OCI-M1 (cell line): ENCODE data around the gene FCGR3B.
"Not testable (repeated sequence)": the region's sequence is repeated elsewhere in the genome, so short reads cannot be mapped to it uniquely, and the experiment has no call there.

Experiments
- DNase-seq: peaks from one replicate; lab custom pipeline; 2025; lab: John Stamatoyannopoulos, UW

The FCGR3B gene

GRCh38 chr1:161631076-161631475 is at the start of gene FCGR3B:
Gene FCGR3B, minus strand, starts transcription at chr1:161631176. Its CDS starts 82 bp downstream, at chr1:161631094.
- no peak for DNase-seq

DNA sequence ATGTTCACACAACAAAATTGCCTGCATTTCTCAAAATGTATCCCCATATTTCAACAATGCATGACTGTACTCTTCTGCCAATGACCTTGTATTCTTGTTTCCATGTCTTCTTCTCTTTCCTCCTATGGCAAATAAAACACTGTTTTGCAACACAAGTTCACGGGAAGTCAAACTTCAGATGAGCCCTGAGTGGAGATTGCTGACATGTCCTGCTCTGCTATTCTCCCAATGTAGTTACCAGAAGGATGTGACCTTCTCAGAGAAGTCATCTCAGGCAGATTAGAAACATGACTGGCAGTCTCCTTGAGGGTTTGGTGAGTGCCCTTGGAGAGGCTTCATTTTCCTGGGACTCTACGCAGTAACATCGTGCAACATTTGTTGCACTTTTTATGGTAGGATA is 47.5 kb upstream of the FCGR3B start:
- DNase-seq, result no peak

DNA sequence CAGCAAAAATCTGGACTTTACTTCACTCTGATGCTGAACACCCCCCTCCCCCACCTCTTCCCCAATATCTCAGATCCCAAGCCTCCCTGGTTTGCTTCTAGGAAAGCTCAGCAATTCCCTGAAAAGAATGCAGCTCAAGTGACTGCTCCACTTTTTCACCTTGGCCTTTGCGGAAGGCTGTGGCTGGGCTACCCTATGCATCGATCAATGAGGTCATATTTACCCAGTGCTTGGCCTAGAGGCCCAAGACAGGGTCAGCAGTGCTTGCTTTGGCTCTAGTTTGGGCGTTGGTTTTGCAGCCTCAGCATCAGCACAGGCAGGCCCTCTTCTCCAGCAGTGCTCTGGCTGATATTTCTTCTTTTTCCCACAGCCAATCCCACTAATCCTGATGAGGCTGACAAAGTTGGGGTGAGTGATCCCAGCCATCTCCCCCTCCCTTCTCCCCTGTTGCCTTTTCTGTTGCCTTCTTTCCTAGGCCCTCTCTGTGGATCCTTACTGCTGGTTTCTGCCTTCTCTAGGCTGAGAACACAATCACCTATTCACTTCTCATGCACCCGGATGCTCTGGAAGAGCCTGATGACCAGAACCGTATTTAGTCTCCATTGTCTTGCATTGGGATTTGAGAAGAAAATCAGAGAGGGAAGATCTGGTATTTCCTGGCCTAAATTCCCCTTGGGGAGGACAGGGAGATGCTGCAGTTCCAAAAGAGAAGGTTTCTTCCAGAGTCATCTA is 46.1 kb upstream of the FCGR3B start:
- no peak for DNase-seq

GRCh38 chr1:161676441-161676840 is 45.5 kb upstream of the FCGR3B start:
- no peak for DNase-seq

- not testable (repeated sequence) for DNase-seq
Measured at GRCh38 chr1:161674908-161675307, 43.9 kb upstream of the FCGR3B start.

DNA sequence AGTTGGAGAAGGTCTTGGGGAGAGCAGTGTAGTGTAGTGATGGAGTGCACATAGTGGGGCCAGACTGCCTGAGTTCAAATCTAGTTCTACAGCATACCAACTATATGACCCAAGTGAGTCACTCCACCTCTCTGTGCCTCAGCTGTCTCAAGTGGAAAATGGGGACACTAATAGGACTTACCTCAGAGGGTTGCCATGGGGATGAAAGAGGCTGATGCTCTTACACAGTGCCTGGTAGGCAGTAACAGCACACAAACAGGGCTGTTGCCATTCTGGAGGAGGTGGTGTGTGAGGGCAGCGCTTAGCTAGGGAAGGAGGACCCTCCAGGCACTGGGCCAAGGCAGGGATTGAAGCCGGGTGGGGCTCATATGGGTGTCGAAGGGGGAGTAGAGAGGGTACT is 43.5 kb upstream of the FCGR3B start:
- not testable (repeated sequence) for DNase-seq

- not testable (repeated sequence) for DNase-seq
Measured at GRCh38 chr1:161673437-161673836, 42.5 kb upstream of the FCGR3B start.

DNA sequence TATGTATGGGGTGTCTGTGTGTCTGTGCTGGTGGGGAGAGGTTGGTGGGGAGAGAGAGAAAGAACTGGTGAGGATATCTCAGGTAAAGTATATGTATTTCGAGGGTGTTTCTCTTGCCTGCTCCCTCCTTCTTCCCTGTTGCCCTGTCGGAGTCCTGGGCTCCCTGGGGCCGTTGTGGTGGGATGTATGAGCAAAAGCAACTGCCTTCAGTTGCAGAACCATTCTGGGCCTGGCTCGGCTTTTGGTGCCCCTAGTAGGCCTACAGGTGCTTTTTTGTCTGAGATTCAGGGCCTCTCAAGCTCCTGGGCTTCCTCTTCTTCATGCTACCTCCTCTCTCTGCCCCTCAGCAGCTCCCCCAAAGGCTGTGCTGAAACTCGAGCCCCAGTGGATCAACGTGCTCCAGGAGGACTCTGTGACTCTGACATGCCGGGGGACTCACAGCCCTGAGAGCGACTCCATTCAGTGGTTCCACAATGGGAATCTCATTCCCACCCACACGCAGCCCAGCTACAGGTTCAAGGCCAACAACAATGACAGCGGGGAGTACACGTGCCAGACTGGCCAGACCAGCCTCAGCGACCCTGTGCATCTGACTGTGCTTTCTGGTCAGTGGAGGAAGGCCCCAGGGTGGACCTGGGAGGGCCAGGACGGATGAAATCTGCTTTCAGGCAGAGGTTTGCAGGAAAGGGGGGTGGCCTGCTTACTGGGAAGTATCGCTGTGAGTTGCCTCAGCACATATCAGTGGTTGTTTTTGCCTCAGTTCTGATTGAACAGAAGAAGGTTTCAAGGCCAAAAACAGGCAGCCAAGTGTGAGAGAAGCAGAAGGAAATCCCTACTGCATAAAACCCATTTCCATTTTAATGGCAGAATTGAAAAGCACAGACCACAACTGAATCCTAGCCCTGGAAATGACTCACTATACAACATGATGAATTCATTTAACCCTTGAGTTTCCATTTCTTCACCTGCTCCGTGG is 40.4 kb upstream of the FCGR3B start:
- DNase-seq, result not testable (repeated sequence)

DNA sequence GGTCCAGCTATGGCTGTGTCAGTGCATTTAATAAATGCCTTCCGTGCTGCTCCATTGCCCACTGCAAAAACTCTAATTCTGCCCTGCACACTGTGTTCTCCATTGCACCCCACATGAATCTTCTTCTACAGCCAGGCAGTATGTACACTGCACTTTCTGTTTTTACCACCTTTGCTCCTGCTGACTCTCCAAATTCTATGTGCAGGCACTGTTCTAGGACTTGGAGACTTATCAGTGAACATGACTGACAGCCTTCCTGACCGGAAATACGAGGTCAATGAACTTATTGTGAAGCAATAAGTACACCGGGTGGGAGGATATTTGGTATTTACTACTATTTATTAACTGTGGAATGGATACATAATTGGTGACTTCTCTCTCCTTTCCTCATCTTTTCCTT is 33.7 kb upstream of the FCGR3B start:
- DNase-seq, result not testable (repeated sequence)

- not testable (repeated sequence) for DNase-seq
Measured at GRCh38 chr1:161663569-161663968, 32.6 kb upstream of the FCGR3B start.

GRCh38 chr1:161662684-161663339 is 31.8 kb upstream of the FCGR3B start, which contains the start of gene FCGR2B:
Gene FCGR2B, plus strand, starts transcription at chr1:161663143. Its CDS starts 99 bp downstream, at chr1:161663242.
- not testable (repeated sequence) for DNase-seq

GRCh38 chr1:161661660-161662311 is 30.8 kb upstream of the FCGR3B start:
- DNase-seq, result not testable (repeated sequence)

GRCh38 chr1:161658524-161658923 is 27.5 kb upstream of the FCGR3B start:
- not testable (repeated sequence) for DNase-seq

DNA sequence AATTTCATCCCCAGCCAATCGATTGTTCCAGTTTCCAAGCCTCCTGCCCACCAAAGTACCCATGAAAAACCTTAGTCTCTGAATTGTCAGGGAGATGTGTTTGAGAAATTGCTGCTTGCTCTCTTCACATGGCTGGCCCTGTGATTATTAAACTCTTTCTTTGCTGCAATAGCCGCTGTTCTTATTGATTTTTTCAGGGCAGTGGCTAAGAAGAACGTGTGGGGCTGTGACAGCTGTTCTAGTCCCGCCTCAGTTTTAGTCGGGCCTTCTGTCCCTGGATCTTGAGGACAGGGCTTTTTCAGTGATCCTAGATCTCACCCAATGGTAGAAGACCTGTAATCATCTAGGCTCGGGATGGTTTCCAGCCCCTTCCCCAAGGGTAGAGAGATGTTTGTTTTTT is 23.0 kb upstream of the FCGR3B start:
- DNase-seq, result not testable (repeated sequence)

DNA sequence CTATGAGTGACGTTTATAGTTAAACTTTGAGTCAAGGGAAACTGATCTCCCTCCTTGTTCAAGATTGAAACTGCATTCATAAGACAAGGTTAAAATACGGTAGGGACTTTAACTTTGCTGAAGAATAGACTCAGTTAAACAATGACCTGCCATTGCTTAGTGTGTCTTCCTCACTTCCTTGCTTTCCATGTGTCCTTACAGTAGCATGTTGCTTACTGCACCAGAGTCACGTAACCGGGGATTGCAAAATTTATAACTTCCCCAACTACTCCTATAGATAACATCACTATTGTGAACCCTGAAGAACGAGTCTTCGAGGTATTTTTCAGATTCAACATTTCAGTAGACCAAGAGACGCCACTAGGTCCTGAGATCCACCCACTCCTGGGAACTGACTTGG is 22.6 kb upstream of the FCGR3B start:
- DNase-seq, result not testable (repeated sequence)

DNA sequence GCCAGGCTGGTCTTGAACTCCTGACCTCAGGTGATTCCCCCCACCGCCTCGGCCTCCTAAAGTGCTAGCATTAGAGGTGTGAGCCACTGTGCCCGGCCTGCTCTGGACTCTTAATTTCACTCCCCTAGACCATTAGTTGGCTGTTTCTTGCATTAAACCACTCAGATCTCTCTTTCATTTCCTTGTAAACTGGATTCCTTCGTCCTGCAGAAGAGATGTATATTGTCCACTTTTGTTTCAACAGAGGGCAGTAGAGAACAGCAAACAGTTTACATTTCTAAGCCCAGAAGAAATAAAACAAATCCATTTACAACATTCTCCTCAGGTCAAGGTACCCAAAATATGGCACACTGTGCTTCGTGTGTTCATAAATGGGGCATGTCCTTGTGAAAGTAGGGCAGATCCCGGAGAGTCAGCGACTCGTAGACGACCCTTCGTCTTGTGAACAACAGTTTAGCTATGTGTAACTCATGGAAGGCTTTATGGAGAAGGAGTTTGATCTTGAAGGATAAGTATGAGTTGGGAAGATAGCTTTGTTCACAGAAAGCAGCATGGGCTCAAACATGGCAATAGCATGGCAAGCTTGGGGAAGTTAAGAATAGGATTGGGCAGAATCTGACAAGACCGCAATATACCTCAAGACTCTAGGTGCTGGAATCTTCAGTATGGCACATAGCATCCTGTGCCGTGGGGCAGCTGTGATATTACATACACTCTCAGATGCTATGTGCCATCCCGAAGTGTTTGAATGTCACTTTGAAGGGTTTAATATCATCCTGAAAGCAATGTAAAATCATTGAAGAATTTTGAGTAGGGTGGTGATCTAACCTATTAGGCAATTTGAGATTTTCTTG is 16.8 kb upstream of the FCGR3B start:
- DNase-seq, result peak; percentile 83

GRCh38 chr1:161644855-161645254 is 13.9 kb upstream of the FCGR3B start:
- not testable (repeated sequence) for DNase-seq

GRCh38 chr1:161643481-161644208 is 12.7 kb upstream of the FCGR3B start:
- DNase-seq, result not testable (repeated sequence)

DNA sequence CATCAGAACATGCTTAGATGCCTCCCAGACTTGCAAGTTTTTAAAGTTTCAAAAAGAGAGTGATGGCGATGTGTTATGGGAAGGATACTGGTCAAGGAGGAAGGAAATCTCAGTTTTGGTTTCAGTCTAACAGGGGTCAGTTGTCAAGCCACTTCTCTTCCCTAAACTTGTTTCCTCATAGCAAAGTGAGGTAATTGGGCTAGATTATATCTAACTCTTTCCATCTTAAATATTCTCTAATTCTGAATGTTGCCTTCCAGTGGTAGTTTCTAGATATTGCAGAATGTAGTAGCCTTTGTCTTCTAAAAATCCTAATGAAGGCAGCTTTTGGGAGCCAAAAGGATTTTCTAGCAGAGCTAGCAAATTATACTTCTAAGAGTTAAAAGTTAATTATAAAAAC is 11.7 kb upstream of the FCGR3B start:
- peak; percentile 94 for DNase-seq

GRCh38 chr1:161639203-161639602 is 8.2 kb upstream of the FCGR3B start:
- peak; percentile 61 for DNase-seq
